K562 (cell line): ENCODE results near the gene MACF1. TPM values are rescaled to one million over a fixed set of nuclear protein-coding genes. Genes with fewer than 3 reads are reported as not detected.
A peak's percentile ranks its signal among the peaks of the same experiment; 100 is the strongest.

Source experiments
- ARID3A ChIP-seq: IDR thresholded peaks from 2 replicates; pipeline ENCODE4 v1.6.1; 2012; ENCODE audit warnings: low read depth, low read length, improper control_type of control experiment, borderline replicate concordance
- BACH1 ChIP-seq: fragments of 200-800 bp; sonication (Bioruptor generic); IDR thresholded peaks from 2 replicates; pipeline ENCODE4 v1.6.1; 2016; ENCODE audit warnings: missing genetic modification characterization, missing compliant biosample characterization
- BMI1 ChIP-seq: fragments of 150-350 bp; IDR thresholded peaks from 2 replicates; pipeline ENCODE4 v1.6.1; 2014; ENCODE audit warnings: low read length
- DACH1 ChIP-seq: fragments of 450-650 bp; IDR thresholded peaks from 2 replicates; pipeline ENCODE4 v1.6.1; 2018; ENCODE audit not compliant: partially characterized antibody
- DIDO1 ChIP-seq: fragments of 450-650 bp; IDR thresholded peaks from 2 replicates; pipeline ENCODE4 v1.6.1; 2016; ENCODE audit warnings: low read depth, missing biosample characterization, missing genetic modification characterization
- ETV5 ChIP-seq: sonication (generic); formaldehyde crosslinking; IDR thresholded peaks from 2 replicates; pipeline ENCODE4 v1.4.0; 2020; ENCODE audit warnings: low read depth, mild to moderate bottlenecking, missing genetic modification reagents
- ETV6 ChIP-seq, 3 experiments: fragments of 150-350 bp in 1 of 3; sonication (generic) in 1 of 3; formaldehyde crosslinking in 1 of 3; IDR thresholded peaks; 2 replicates each; pipeline versions ENCODE4 v1.6.1 to v1.8.0; 2014 to 2022; ENCODE audit warnings: borderline replicate concordance in 2 of 3, low read depth in 2 of 3, antibody characterized with exemption in 1 of 3, low read length in 1 of 3, mild to moderate bottlenecking in 1 of 3, missing genetic modification reagents in 1 of 3
- FOSL1 ChIP-seq: fragments of 200-800 bp; sonication (Bioruptor generic); conservative IDR thresholded peaks from 2 replicates; pipeline ENCODE4 v1.6.1; 2016; ENCODE audit warnings: missing genetic modification characterization, missing compliant biosample characterization
- HDAC2 ChIP-seq: fragments of 450-650 bp; IDR thresholded peaks from 2 replicates; pipeline ENCODE4 v1.6.1; 2016; ENCODE audit warnings: mild to moderate bottlenecking
- HLTF ChIP-seq: fragments of 450-650 bp; IDR thresholded peaks from 2 replicates; pipeline ENCODE4 v1.6.1; 2016
- HMGN3 ChIP-seq: IDR thresholded peaks from 2 replicates; pipeline ENCODE4 v1.6.1; 2011; ENCODE audit warnings: borderline replicate concordance, low read depth, mild to moderate bottlenecking, mixed read lengths, low read length; ENCODE audit not compliant: insufficient read length; ENCODE audit errors: extremely low read depth
- NCOR1 ChIP-seq: fragments of 450-650 bp; IDR thresholded peaks from 2 replicates; pipeline ENCODE4 v1.6.1; 2016; ENCODE audit warnings: mild to moderate bottlenecking, moderate library complexity
- NRF1 ChIP-seq, 2 experiments: fragments of 450-650 bp; IDR thresholded peaks in 1 of 2; conservative IDR thresholded peaks in 1 of 2; 2 replicates each; pipeline ENCODE4 v1.6.1; 2014; ENCODE audit warnings: mild to moderate bottlenecking in 2 of 2
- SMARCA4 ChIP-seq: fragments of 450-650 bp; IDR thresholded peaks from 2 replicates; pipeline ENCODE4 v1.6.1; 2016
- SMARCB1 ChIP-seq: IDR thresholded peaks from 2 replicates; pipeline ENCODE4 v1.6.1; 2011; ENCODE audit warnings: improper control_type of control experiment, low read depth; ENCODE audit not compliant: insufficient read length
- SMARCC2 ChIP-seq: fragments of 450-650 bp; IDR thresholded peaks from 2 replicates; pipeline ENCODE4 v1.6.1; 2017; ENCODE audit warnings: antibody characterized with exemption, moderate library complexity, mild to moderate bottlenecking, low read depth
- SMARCE1 ChIP-seq: fragments of 450-650 bp; IDR thresholded peaks from 2 replicates; pipeline ENCODE4 v1.7.1; 2016; ENCODE audit warnings: mild to moderate bottlenecking
- ZC3H8 ChIP-seq: fragments of 450-650 bp; IDR thresholded peaks from 2 replicates; pipeline ENCODE4 v1.6.1; 2017
- ZNF512 ChIP-seq: IDR thresholded peaks from 2 replicates; pipeline ENCODE4 v1.6.1; 2016; ENCODE audit warnings: missing genetic modification characterization, missing compliant biosample characterization
- ZNF583 ChIP-seq: fragments of 250-450 bp; sonication (Bioruptor Pico); IDR thresholded peaks from 2 replicates; pipeline ENCODE4 v1.4.0; 2020
- ZNF584 ChIP-seq: fragments of 200-800 bp; sonication (Bioruptor generic); IDR thresholded peaks from 2 replicates; pipeline ENCODE4 v1.6.1; 2016; ENCODE audit warnings: low read depth, mild to moderate bottlenecking, missing genetic modification characterization, missing compliant biosample characterization
- ZNF586 ChIP-seq: fragments of 450-650 bp; formaldehyde crosslinking; conservative IDR thresholded peaks from 2 replicates; pipeline ENCODE4 v1.4.0; 2020; ENCODE audit warnings: mild to moderate bottlenecking, moderate library complexity
- ZNF589 ChIP-seq: fragments of 200-800 bp; sonication (Bioruptor generic); IDR thresholded peaks from 2 replicates; pipeline ENCODE4 v1.6.1; 2016; ENCODE audit warnings: low read depth, missing genetic modification characterization, missing compliant biosample characterization
- ZNF780A ChIP-seq: fragments of 250-450 bp; sonication (Bioruptor Pico); IDR thresholded peaks from 2 replicates; pipeline ENCODE4 v1.5.0; 2021; ENCODE audit warnings: mild to moderate bottlenecking
- polyA plus RNA-seq, 8 experiments: library from polyadenylated mRNA; depleted of rRNA in 4 of 8; stranded (reverse) in 5 of 8; unstranded in 3 of 8; fragments of >200 nt; fragmentation: Nextera tagmentation in 2 of 8; fragmentation: Illumina TruSeq in 1 of 8; extraction: Ambion mirVana in 2 of 8; extraction: Trizol in 1 of 8; gene quantifications; 2 replicates each; pipeline versions ENCODE4 v1.2.1 to v1.2.3, GENCODE V29; 2011 to 2014; ENCODE audit warnings: inconsistent platforms in 1 of 8, missing spikeins in 1 of 8
- total RNA-seq, 7 experiments: library from RNA; depleted of rRNA in 6 of 7; stranded (reverse); fragments of >200 nt in 6 of 7; fragmentation: Illumina TruSeq in 2 of 7; extraction: Trizol in 2 of 7; gene quantifications; 2 replicates each; pipeline versions ENCODE4 v1.2.1 to v1.2.3, GENCODE V29; 2011 to 2021; ENCODE audit warnings: low replicate concordance in 1 of 7

Gene MACF1
- total and polyA plus RNA-seq, 9 of the 15 experiments (the other 6 are each of a cell fraction or from before 2014, with no cell fraction given): 13.2 to 232 (median 112) TPM

GRCh38 chr1:39398278-39399021, 194.0 kb downstream of the MACF1 start (continued):
- TF ChIP-seq NRF1 (conservative IDR thresholded peaks at IDR 0.05 in 1 of 2, IDR thresholded peaks at IDR 0.05 in 1 of 2): peak; percentile 18 to 31; a peak in 1 of 4 replicates
- no peak for TF ChIP-seq ZNF586
- TF ChIP-seq ZNF780A (CRISPR knock-in tag): no peak
- TF ChIP-seq ZNF589: peak; percentile 90
- peak; percentile 43; the same call in 1 of the 2 replicates for TF ChIP-seq BACH1 (tag)
- peak; percentile 11 for TF ChIP-seq HMGN3
- no peak for TF ChIP-seq ZNF583 (CRISPR knock-in tag)
- TF ChIP-seq ARID3A: peak; percentile 78; the same call in 1 of the 2 replicates
- peak; percentile 59; the same call in 1 of the 2 replicates for TF ChIP-seq NCOR1
- no peak for TF ChIP-seq ZC3H8
- peak; percentile 76 for TF ChIP-seq SMARCC2
- peak; percentile 97 for TF ChIP-seq DACH1
- peak; percentile 58; the same call in 1 of the 2 replicates for TF ChIP-seq HDAC2
- 0 out of 2 replicates have a peak, but pooled peaks have one; percentile 18 for TF ChIP-seq DIDO1 (tag)
- peak; percentile 93 for TF ChIP-seq FOSL1 (tag)
- TF ChIP-seq BMI1: no peak
- peak; percentile 86 for TF ChIP-seq SMARCA4
- TF ChIP-seq HLTF: no peak
- TF ChIP-seq ZNF512 (tag): no peak
- TF ChIP-seq ETV5 (CRISPR knock-in tag): peak; percentile 95
- no peak for TF ChIP-seq SMARCB1
- TF ChIP-seq ZNF584 (CRISPR knock-in tag): peak; percentile 93; the same call in 1 of the 2 replicates
- TF ChIP-seq SMARCE1: peak; percentile 81; the same call in 1 of the 2 replicates
- peak in 1 of 2 experiments; percentile 70; a peak in 1 of 4 replicates for TF ChIP-seq ETV6 (IDR thresholded peaks at IDR 0.05; ENCODE audit: borderline replicate concordance in 1 of 2, low read depth in 2 of 2, low read length in 1 of 2)
- TF ChIP-seq ETV6 (CRISPR knock-in tag; IDR thresholded peaks at IDR 0.05; ENCODE audit: borderline replicate concordance): no peak
